HG03520 (cell line): ENCODE data around the gene SYT12.

Source experiments
- ATAC-seq: cut with Tn5 transposase; IDR thresholded peaks from one replicate; pipeline ENCODE4 v1.9.1; 2021; ENCODE audit warnings: mild to moderate bottlenecking, moderate library complexity; ENCODE audit not compliant: unreplicated experiment

The SYT12 gene

DNA sequence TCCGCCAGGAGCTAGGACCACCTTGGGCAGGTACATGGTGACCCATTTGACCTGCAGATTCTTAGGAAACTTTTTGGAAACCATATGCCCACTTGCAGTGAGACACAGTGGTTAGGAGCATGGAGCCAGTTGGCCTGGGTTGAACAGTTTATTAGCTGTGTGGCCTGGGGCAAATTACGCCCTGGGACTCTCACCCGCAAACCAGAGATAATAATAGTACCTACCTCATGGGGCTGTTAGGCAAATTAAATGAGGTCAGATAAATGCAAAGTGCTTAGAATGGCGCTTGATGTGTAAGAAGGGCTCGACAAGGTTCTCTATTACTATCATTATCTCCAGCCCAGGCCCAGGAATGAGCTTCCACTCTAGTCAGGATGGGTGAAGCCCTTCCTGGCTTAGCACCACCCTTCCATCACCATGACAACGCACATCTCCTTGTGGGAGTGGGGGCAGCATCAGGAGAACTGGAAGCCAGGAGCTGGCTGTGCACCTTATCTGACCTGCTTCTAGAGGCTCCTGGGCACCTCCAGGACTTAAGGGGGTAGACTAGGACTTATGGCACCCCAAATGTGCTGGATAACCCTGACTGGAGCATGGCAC lies 5.1 kb downstream of the SYT12 start:
- no peak for ATAC-seq

DNA sequence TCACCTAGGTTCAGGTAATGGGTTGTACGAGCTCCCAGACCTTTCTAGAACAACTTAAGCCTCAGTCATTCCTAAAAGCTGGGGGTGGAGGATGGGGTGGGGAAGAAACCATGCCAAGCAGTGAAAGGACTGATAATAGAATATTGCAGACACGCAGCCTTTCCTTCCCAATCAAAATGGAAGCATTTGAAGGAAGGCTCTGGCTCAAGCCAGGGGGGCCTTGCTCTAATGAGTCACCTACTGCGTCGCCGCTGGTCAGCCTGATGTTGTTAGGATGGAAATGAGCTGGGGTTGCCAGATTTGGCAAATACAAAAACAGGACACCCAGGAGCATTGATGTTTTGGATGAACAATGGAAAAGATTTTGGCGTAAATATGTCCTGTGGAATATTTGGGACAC lies 6.2 kb downstream of the SYT12 start:
- no peak for ATAC-seq

DNA sequence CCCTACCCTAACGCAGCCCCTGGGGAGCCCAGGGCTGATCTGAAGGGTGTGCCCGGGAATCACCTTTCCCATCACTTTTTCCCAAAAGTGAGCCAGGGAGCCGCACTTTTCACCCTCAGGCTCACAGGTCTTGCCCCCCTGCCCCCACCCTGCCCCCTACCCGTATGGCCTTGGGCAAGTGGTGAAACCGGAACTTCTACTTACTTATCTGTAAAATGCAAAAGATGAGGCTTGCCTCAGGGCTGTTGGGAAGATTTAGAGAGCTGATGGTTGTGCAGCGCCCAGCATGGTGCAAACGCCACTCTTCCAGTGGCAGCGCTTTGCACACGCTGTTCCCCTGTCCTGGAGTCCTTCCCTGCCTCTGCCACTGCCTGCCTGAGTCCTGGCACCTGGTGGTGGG lies 8.0 kb downstream of the SYT12 start:
- no peak for ATAC-seq

DNA sequence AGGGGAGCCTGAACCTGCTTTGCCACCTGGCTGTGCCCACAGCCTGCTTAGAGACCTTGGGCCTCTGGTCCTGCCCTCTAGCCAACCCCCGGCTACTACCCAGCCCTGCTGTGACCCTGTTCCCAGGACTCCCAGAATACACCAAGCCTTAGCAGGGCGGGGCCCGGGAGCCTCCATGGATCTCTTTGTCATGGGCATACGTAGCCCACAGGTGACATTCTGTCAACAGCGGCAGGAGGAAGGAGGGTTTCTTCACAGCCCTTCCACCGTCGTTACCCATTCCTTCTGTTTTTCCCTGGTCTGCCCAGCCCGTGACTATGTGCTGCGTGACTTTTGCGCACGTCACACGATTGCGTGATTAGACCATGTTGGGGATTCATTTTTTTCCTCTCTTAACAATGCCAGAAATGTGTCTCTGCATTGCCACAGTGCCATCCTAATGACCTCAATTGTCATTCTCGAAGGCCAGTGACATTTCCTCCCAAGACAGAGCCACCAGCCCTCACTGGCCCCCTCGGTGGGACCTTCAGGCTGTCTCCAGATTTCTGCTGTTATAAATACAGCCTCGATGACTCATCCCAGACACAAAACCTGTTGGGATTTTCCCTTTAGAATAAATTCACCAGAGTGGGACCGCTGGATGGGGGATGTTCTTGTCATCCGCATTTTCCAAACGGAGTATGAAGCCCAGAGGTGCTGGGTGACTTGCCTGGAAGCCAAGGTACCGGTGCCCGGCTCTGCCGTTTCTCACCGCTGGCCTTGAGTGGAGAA lies 9.0 kb downstream of the SYT12 start:
- no peak for ATAC-seq

DNA sequence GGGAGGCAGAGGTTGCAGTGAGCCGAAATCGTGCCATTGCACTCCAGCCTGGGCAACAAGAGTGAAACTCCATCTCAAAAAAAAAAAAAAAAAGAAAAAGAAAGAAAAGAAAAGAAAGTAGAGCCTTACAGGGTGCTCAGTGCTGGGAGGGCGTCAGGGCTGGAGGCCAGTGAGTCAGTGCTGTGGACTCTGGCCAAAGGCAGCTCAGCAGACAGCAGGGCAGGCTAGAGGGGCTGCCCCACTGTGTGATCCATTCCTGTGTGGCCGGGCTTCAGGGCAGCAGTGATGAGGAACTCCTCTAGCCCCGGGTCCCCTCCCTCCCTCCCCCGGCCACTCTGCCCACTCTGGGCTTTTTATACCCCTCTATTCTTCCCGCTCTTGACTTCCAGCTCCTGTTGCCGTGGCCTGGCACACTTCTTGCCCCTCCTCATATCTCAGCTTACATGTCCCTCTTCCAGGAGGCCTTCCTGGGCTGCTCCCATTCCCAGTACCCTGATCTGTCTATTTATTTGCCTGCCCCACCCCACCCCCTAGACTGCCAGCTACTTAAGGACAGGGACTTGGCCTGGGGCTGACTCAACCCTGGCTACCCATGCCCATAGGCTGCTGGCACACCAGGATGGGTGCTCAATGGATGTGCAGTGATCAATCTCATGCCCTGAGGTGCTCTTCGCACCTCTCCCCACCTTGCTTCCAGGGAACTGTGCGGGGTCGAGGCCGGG lies 10.1 kb downstream of the SYT12 start:
- ATAC-seq, result no peak

DNA sequence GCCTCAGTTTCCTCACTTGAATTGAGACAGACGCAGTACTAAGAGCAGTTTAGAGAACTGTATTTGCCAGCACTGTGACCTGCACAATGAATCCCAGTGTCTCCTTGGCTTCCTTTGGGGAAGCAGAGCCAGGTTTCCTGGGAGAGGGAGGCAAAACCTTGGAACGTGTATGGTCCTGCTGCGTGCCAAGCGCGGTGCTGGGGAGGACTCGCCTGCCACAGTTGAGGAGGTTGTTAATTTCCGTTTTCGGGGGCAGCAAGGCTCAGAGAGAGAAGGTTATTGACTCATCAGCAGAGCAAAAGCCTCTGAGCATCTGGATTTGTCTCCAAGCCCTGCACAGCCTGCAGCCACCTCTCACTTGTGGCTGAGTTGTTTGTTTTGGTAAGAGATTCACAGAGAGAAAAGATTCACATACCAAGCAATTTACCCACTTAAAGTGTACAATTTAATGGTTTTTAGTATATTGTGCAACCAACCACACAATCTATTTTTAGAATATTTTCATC lies 10.8 kb downstream of the SYT12 start:
- ATAC-seq, result no peak

DNA sequence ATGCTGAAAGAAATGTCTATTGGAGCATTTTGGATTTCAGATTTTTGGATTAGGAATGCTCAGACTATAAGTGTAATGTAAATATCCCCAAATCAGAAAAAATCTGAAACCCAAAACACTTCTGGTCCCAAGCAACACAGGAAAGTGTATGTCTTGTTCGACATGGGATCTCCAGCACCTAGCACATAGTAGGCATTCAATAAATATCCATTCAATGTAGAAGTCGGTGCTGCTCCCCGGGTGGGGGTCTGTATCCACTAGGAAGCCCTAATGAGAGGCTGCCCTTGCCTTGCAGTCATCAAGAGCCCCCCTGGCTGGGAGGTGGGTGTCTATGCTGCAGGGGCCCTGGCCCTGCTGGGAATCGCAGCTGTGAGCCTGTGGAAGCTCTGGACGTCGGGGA lies 11.4 kb downstream of the SYT12 start:
- no peak for ATAC-seq

DNA sequence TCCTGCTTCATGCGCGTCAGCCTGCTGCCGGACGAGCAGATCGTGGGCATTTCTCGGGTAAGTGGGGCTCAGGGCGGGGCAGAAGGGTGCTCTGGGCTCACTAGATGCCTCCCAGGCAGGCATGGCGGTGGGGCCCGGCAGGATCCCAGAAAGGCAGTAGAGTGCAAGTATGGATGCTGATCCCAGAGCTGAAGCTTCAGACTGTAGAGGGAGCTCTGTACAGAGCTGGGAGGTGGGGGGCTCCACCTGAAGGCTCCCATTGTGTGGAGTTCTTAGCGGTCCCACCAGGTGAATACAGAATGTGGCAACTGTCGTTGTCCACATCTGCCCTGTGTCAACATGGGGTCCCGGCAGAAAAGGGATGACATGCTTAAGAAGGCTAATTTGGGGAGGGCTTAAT lies 17.2 kb downstream of the SYT12 start:
- no peak for ATAC-seq

DNA sequence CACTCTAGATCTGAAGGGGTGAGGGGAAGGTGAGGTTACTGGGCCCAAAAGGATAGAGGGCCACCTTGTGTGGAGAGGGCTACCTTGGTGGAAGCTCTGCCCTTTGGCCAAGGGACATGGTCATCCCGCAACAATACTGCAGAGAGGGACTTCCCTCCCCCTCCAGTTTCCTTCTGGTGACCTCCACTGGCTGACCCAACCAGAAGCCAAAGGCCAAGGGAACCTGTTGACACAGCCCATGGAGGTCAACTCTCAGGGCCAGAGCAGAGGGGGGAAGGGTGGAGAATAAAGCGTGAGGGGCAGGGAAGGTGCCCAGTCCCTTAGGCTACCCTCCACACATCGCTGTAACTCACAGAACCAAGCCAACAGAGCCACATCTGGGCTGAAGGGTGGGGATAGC lies 18.7 kb downstream of the SYT12 start:
- ATAC-seq, result no peak

DNA sequence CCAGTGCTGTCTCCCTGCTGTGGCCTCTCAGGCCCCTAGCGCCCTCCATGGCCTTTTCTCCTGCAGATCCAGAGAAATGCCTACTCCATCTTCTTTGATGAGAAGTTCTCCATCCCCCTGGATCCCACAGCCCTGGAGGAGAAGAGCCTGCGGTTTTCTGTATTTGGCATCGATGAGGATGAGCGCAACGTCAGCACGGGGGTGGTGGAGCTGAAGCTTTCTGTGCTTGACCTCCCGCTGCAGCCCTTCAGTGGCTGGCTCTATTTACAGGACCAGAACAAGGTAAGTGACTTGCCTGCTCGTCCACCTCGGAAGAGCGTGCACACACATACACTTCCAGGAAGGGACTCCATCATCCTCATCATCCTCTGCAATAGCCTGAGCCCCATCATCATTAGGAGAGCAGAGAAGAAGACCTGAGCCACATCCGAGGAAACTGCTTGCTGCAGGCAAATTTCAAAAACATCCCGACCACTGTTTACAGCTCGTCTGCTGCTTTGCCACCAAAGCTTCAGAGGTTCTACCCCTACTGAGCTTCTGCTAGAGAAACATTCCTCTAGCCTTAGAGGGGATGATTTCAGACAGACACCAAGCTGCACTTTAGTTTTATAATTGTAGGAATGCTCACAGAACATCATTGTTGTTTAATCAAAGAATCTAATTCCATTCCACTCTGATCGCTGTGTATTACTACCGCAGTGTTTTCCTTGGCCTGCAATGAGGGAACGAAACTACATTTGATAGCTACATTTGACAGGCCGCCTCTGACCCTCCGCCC lies 20.8 kb downstream of the SYT12 start:
- no peak for ATAC-seq

DNA sequence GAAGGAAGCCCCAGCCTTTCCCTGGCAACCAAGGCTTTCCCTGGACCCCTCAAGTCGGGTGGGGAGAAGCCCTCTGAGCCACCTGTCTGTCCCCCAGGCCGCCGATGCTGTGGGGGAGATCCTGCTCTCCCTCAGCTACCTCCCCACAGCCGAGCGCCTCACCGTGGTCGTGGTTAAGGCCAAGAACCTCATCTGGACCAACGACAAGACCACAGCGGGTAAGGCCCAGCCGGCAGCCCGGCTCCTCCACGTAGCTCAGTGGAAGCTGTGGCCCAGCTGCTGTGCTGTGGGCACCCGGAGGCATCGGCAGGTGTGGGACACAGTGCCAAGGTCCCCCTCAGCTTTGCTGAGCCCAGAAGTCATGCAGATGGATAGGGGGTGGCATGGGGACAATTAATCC lies 21.6 kb downstream of the SYT12 start:
- no peak for ATAC-seq

DNA sequence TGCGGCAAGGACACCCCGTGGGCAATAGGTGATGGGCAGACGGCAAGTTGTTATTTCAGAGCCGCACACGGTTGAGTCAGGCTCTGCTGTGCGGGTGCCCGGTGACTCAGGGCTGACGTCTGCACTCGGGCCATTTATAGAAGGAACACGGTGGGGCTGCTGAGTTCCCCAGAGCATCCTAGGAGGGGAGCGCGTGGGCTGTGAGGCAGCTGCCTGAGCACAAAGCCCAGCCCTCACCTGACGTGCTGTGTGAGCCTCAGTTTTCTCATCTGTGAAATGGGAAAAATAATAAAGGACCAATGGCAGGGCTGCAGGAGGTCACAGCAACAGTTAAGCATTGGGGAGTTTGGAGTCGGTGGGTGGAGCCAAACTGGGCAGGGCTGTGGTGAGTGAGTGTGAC lies 22.4 kb downstream of the SYT12 start:
- ATAC-seq, result no peak

DNA sequence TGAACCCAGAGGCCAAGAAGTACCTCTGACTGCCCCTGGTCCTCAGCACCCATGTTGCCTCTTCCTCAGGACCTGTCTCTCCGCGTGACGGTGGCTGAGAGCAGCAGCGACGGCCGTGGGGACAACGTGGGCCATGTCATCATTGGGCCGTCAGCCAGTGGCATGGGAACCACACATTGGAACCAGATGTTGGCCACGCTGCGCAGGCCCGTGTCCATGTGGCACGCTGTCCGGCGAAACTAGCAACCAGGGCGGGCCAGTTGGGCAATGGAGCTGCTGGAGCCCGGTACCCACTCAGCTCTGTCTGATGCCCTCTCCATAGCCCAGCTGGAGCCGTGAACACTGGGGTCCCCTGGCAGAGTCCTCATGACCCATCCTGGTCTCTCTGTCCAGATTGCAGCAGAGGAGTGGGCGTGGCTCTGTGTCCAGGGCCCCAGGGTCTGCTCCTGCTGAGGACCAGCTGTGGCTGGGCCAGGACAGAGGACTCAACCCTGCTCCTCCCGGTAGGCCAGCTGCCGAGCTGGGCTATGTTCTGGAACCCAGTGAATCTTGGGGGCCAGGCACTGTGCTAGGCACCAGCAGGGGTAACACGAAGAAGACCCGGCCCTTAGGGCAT lies 25.7 kb downstream of the SYT12 start:
- no peak for ATAC-seq

DNA sequence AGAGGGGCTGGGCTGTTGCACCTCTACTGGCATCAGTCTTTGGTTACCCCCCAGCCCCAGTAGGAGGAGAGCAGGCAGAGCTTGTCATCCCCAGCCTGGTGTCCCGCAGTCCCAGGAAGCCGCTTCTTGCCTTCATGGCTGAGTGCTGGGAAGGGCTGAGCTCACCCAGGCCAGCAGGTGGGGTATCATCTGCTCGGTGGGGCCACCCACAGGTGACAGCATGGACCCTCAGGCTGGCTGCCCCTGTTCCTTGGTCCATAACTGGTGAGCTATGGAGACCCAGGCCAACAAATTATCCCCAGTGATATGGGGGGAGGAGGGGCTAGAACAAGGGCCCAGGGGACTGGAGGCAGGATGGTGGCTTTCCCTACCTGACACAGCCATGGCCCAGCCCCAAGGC lies 27.2 kb downstream of the SYT12 start:
- no peak for ATAC-seq

DNA sequence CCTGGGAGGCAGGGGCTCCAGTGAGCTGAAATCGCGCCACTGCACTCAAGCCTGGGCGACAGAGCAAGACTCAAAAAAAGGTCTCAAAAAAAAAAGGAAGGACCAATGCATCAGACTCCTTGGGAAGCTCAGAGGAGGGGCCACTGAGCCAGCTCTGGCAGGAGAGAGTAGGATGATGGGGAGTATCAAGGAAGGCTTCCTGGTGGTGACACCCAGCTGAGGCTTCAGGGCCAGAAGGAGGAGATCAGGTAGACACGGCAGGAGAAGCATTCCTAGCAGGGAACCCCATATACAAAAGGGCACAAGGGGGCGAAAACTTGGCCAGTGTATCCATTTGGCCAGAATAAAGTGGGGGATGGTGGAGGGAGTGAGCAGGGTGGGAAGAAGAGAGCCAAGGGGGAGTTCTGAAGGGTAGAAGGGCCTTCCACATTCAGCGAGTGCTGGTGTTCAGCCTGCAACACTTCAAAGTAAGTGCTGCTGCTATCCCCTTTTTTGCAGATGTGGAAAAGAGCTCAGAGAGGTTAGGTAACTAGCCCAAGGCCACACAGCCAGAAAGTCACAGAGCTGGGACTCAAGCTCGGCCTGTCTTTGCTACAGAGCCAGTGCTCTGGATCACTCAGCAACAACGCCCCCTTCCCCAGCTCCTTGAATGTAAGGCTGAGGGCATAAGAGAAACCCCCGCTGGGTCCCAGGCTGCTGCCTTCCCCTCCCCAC lies 28.4 kb downstream of the SYT12 start:
- ATAC-seq, result no peak

DNA sequence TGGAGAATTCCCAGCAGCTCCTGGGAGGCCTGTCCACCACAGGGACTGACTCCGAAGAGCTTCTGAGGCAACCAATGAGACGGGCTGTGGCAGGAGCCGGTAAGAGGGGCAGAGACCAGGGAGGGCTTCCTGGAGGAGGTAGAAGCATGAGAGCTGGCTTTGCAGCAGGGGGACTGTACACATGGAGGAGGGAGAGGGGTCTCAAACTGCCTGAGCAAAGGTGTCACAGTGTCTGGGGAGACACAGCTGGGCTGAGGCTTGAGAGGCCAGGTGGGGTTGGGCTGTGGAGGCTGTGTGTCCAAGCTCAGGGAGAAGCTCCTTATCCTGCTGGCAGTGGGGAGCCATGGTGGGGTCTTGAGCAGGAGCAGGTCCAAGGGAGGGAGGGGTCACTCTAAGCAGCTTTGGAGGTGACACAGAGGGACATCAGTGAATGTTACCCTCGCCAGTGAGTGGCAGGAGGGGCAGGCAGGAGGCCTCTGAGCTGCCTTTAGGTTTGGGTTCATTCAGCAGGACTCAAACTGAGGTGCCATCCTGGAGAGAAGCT lies 29.1 kb downstream of the SYT12 start:
- no peak for ATAC-seq

DNA sequence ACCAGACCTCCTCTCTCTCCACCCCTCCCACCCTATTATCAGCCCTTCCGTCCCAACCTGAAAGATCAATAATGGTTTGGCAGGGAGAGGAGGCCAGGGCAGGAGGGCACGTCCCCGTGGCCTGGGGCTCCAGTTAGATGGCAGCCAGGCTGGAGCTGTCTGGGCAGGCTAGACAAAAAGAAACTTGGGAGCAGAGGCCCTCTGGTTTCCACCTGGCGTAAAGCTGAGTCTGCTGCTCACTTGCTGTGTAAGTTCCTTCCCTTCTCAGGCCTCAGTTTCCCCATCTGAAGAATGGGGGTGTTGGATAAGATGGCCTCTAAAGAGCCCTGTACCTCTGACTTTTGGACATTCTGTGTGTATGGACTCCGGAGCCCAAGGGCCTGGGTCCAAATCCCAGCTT lies 30.0 kb downstream of the SYT12 start:
- ATAC-seq, result no peak

DNA sequence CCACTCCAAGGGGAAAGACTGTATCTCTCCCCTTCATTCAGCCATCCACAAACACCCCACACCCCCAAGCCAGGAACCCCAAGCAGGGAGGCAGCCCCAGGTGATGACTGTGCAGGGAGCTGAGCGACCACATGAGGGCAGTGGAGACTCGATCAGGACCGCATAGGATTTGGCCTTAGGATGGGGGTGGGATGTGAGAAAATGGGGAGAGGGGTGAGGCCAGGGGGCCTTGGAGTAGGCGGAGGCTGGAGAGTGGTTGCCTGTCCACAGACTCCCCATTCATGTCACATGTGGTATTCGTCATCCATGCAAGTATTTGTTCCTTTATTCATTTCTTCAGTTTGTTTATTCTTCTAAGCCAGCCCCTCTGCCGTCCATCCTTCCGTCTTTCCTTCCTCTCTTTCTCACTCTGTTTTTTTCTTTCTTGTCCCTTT lies 31.0 kb downstream of the SYT12 start:
- ATAC-seq, result no peak

DNA sequence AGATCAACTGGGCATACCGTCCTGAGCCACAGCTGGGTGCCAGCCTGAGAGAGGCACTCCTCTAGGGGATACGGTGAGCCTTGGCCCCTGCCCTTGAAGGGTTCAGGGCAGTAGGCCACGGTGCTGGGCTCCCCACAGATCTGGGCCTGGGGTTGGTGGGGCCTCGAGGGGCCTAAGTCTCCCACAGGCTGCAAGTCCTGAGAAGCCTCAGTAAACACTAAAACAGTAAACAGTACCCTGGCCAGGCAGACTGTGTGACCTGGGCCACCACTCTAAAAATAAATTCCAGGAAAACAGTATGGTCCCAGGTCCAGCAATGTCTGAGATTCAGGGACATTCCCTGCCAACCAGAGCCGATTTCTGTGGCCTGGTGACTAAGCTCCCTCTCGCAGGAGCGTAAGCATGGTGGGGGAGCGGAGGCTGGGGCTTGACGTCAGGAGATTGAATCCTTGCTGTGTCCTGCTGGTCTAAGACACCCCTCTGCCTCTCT lies 31.5 kb downstream of the SYT12 start:
- no peak for ATAC-seq
